AG04449 (cell line): ENCODE measurements around the gene ZKSCAN4.
A peak's percentile ranks its signal among the peaks of the same experiment; 100 is the strongest.

Experiments used
- CTCF ChIA-PET: fragments of 350-600 bp; formaldehyde crosslinking; extraction: SDS; loops from one replicate; lab custom pipeline; 2021; ENCODE audit warnings: antibody characterized with exemption; lab: Yijun Ruan, JAX
- POLR2A ChIA-PET: fragments of 400-600, 350-600 bp; formaldehyde crosslinking; extraction: SDS; loops from one replicate; lab custom pipeline; 2020; ENCODE audit warnings: antibody characterized with exemption, inconsistent platforms; lab: Yijun Ruan, JAX
- DNase-seq: peaks from one replicate; pipeline ENCODE4 v3.0.0-alpha.2; 2010; ENCODE audit warnings: low read depth, low spot score
- H3K4me3 ChIP-seq: 2 replicates; pipeline ENCODE4 v1.5.1; 2011; ENCODE audit warnings: low read depth, mild to moderate bottlenecking, control low read depth, low read length
- TF ChIP-seq, protein P1 (sequence below): IDR thresholded peaks from one replicate; pipeline ENCODE4 v1.5.1; 2011; ENCODE audit warnings: mild to moderate bottlenecking, moderate library complexity, low read length, control low read depth, inconsistent platforms; ENCODE audit not compliant: insufficient read depth; ENCODE audit errors: missing control alignments

ZKSCAN4 gene

DNA sequence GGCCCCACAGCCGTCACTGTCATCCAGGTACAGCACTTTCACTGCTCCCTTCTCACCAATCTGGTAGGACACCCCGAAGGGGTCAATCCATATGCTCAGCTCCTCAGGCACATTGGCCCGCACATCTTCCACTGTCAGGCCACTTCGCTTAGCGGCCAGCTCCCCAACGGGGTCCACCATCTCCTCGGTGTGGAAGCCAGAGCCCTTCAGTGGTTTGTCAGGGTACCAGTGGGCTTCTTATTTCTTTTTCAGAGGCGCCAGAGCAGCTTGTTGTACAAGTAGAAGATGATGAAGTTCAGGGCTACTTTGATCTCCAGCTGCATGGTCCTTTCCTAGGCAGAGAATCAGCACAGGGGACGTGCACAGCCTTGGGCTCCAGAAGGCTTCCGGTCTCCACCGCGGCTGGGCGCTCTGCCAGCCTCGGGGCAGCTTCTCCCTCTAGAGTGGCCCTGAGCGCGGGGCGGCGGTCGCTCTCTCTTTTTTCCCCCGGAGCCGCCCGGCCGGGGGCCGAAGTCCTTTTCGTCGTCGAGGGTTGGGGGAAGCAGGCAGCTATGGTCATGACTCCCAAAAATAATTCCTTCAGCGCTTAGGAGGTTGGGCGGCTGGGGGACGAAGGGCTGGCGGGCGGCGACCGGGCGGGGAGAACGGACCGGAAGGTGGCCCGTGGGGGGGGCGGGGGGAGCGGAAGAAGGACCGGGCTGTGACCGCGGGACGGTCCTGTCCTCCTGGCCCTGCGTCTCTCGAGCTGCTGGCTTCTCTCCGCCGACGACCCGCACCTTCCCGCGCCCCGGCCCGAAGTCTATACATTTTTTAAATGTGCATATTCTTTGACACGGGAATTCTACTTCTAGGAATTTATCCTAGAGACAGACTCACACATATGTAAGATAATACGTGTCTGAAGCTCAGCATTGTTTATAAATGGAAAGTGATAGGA, 33.5 kb downstream of the ZKSCAN4 start:
- ChIA-PET CTCF (interaction anchor here (0.7 to 2.4 kb wide), 5 partner anchors 9 to 138 kb away, joined by 3 to 12 read pairs (median 3); partner anchors contain the start of gene ZKSCAN8), POLR2A (interaction anchor here (0.6 kb wide), 1 partner anchor 1086 kb away, joined by 3 read pairs; a partner anchor contains a TSS)
- TF ChIP-seq, protein P1, sequence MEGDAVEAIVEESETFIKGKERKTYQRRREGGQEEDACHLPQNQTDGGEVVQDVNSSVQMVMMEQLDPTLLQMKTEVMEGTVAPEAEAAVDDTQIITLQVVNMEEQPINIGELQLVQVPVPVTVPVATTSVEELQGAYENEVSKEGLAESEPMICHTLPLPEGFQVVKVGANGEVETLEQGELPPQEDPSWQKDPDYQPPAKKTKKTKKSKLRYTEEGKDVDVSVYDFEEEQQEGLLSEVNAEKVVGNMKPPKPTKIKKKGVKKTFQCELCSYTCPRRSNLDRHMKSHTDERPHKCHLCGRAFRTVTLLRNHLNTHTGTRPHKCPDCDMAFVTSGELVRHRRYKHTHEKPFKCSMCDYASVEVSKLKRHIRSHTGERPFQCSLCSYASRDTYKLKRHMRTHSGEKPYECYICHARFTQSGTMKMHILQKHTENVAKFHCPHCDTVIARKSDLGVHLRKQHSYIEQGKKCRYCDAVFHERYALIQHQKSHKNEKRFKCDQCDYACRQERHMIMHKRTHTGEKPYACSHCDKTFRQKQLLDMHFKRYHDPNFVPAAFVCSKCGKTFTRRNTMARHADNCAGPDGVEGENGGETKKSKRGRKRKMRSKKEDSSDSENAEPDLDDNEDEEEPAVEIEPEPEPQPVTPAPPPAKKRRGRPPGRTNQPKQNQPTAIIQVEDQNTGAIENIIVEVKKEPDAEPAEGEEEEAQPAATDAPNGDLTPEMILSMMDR, result no peak
- peak overlapping the region; percentile 59 for H3K4me3 ChIP-seq
- DNase-seq, result no peak

DNA sequence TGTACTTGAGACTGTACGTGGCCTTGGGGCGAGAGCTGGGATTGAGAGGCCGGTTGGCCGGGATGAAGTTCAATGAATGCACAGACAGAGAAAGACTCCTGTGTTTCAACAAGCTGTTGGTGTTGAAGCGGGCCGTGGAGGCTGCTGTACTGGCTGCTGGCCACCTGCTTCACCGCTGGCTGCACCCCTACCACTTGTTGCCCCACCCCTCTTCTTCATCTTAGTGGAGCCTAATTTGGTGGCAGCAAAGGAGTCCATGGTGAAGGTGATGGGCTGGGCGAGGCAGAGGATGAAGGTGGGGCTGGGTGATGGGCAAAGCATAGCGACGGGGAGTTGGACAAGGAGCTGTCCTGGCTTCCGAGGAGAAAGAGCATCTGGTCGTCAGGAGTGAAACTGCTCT, 34.2 kb downstream of the ZKSCAN4 start:
- ChIA-PET CTCF (interaction anchor here (1.2 to 2.4 kb wide), 2 partner anchors 76 to 139 kb away, joined by 4 to 12 read pairs; partner anchors contain the start of gene ZKSCAN8), POLR2A (interaction anchor here (0.6 kb wide), 1 partner anchor 1085 kb away, joined by 3 read pairs; a partner anchor contains a TSS)
- TF ChIP-seq, protein P1, result no peak
- H3K4me3 ChIP-seq, result no peak overlapping the region
- no peak for DNase-seq

DNA sequence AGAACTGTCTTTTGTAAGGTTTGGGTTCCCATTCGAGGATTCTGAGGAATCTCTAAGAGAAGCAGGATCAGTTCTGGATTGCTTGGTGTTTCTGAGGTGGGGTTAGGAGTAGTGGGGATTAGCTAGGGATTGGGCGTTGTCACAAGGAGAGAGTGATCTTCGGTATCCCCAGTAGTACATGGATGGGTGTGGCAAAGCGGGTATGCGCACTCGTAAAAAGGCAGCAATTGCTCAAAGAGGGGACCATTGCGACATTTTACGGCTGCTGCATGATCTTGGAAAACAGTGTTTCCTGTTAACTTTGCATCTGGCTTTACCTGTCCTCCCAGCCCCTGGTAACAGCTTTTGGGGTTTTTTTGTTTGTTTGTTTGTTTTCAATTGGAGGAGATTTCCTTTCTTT, 36.6 kb downstream of the ZKSCAN4 start:
- DNase-seq, result no peak
- ChIA-PET CTCF (no interaction called here), POLR2A (no interaction called here)
- TF ChIP-seq, protein P1, result no peak
- no peak overlapping the region for H3K4me3 ChIP-seq

DNA sequence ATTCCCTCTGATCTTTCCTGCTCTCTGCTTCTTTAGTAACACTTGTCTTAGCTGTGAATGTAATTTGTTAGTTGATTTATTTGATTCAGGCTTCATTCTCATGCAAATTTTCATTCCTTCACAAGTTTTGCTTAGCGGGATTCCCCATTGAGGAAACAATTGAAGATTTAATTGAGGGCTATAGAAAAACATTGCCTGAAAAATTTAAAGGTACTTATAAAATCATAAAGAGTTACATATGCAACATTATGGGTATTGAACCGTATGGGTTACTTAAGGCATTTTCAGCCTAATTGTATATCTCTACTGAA, 38.9 kb downstream of the ZKSCAN4 start:
- H3K4me3 ChIP-seq, result no peak overlapping the region; the same call in 1 of the 2 replicates
- ChIA-PET CTCF (interaction anchor here (1.6 kb wide), 1 partner anchor 20 kb away, joined by 4 read pairs; no protein-coding TSS in a partner anchor), POLR2A (no interaction called here)
- DNase-seq, result no peak
- TF ChIP-seq, protein P1, result no peak

DNA sequence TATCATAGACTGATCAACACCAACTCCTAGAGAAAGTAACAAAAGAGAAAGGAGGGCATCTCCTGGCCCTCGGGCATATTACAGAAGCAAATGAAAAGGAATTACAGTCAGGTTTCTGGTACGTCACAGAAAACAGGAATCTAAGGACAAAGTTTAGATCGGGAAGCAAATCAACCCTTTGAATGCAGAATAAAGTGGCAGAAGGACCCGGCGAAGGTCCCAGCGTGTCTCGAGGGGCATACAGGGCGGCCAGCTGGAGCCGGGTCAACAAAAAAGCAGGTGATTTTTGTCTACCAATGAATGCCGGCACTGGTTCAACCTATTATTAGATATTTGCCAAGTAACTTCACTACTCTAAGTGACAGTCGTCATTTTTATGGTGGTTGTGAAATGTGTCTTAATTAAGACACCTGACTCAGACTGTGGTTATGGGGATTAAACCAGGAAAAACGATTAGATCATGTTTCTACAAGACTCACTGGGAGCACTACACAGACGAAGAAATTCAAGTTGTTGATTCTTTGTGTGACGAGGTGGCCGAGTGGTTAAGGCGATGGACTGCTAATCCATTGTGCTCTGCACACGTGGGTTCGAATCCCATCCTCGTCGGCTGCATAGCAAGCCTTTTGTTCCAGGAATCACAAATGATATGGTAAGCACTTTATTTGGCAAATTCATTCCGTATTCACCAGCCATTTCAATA, 39.4 kb downstream of the ZKSCAN4 start:
- ChIA-PET POLR2A (no interaction called here), CTCF (interaction anchor here (1.6 kb wide), 1 partner anchor 21 kb away, joined by 4 read pairs; no protein-coding TSS in a partner anchor)
- DNase-seq, result peak; percentile 60
- TF ChIP-seq, protein P1, result no peak
- H3K4me3 ChIP-seq, result peak overlapping the region; percentile 59
